HCT116 (cell line): ENCODE data around the gene HDAC7.

Experiments
- ATF3 ChIP-seq: IDR thresholded peaks from 2 replicates; pipeline ENCODE4 v1.6.1; 2012
- CBX3 ChIP-seq: IDR thresholded peaks from 2 replicates; pipeline ENCODE4 v1.6.1; 2012; ENCODE audit warnings: low read depth
- CTCF ChIP-seq, 3 experiments: fragments of 200-600 bp in 1 of 3; sonication (generic) in 1 of 3; IDR thresholded peaks in 2 of 3; conservative IDR thresholded peaks in 1 of 3; 2 replicates each; pipeline ENCODE4 v1.5.1; 2012 to 2017; ENCODE audit warnings: low read depth in 2 of 3, low read length in 2 of 3, antibody characterized with exemption in 1 of 3, borderline replicate concordance in 1 of 3, control low read depth in 1 of 3, mild to moderate bottlenecking in 1 of 3, mixed read lengths in 1 of 3, mixed run types in 1 of 3, moderate library complexity in 1 of 3; ENCODE audit not compliant: insufficient read depth in 1 of 3
- ELF1 ChIP-seq: IDR thresholded peaks from 2 replicates; pipeline ENCODE4 v1.6.1; 2012; ENCODE audit warnings: low read depth, borderline replicate concordance
- MAX ChIP-seq: IDR thresholded peaks from 2 replicates; pipeline ENCODE4 v1.6.1; 2012
- POLR2A ChIP-seq: IDR thresholded peaks from 2 replicates; pipeline ENCODE4 v1.7.0; 2011; ENCODE audit warnings: borderline replicate concordance; ENCODE audit not compliant: insufficient read depth, insufficient read length; ENCODE audit errors: extremely low read depth
- POLR2AphosphoS5 ChIP-seq: IDR thresholded peaks from 2 replicates; pipeline ENCODE4 v1.6.1; 2011; ENCODE audit warnings: mild to moderate bottlenecking, low read depth, low read length, moderate library complexity
- RAD21 ChIP-seq: IDR thresholded peaks from 2 replicates; pipeline ENCODE4 v1.6.1; 2012; ENCODE audit warnings: low read depth, mild to moderate bottlenecking
- REST ChIP-seq: IDR thresholded peaks from 2 replicates; pipeline ENCODE4 v1.6.1; 2012; ENCODE audit warnings: low read depth
- TCF7L2 ChIP-seq: IDR thresholded peaks from 2 replicates; pipeline ENCODE4 v1.7.0; 2011; ENCODE audit warnings: borderline replicate concordance, inconsistent platforms; ENCODE audit not compliant: insufficient read depth, insufficient read length; ENCODE audit errors: extremely low read depth

- TF ChIP-seq MAX (no peak), CTCF (IDR thresholded peaks at IDR 0.05 in 2 of 3, conservative IDR thresholded peaks at IDR 0.05 in 1 of 3; ENCODE audit: borderline replicate concordance in 1 of 3, insufficient read depth in 1 of 3, low read depth in 2 of 3, low read length in 2 of 3) (no peak), RAD21 (no peak), ATF3 (no peak), ELF1 (no peak), POLR2AphosphoS5 (no peak), CBX3 (no peak), TCF7L2 (no peak), POLR2A (no peak), REST (no peak)
These were observed 42.6 kb downstream of the HDAC7 start for GRCh38 chr12:47777151-47777550.
